ENCODE measurements around the gene IPO13.

Gene IPO13

DNA sequence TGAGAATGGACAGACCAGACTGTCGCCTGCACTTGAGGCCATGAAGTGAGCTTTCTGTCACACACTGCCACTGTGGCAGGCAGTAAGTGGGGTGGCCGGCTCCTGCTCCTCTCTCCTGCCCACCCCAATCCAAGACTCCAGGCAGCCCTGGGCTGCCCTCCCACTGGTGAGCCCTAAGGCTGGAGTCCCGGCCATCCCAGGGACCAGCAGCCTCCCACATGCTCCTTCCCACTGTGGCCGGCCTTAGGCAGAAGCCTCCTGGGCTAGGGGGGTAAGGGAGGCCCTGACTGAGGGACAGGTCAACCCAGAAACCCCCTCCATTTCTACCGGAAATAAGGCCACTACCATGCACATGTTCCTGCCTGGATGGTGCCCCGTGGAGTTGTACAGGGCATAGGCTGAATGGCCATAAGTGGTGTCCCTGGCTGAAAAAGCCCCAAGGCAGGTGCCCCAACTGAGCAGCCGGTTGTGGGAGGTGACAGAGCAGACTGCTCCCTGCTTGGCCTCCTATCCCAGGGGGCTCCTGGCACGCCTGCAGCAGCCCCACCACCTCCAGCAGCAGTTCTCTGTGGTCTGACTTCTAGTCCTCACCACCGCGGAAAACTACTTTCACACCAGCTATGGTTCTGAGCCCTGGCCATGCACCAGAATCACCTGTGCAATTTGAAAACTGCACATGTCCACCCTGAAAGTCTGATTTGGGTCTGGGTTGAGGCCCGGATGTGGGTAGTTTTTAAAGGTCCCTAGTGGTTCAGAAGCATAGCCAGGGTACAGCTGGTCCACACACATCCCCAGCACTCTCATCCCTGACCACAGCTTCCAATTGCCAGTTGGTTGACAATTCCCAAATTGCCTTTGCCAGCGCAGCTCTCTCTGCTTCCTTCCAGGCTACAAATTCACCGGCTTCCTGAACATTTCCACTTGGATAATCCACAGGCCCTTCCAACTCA is 14.8 kb upstream of the IPO13 start:
- DNase-seq = no peak

- peak; percentile 62 for DNase-seq
Observed at GRCh38 chr1:43932786-43933385, 13.9 kb upstream of the IPO13 start.

GRCh38 chr1:43933386-43934100 is 13.2 kb upstream of the IPO13 start, which contains the start of gene ARTN:
ARTN (plus strand) TSS chr1:43933801; CDS start chr1:43935657, 1,856 bp downstream.
- peak; percentile 62 for DNase-seq

DNA sequence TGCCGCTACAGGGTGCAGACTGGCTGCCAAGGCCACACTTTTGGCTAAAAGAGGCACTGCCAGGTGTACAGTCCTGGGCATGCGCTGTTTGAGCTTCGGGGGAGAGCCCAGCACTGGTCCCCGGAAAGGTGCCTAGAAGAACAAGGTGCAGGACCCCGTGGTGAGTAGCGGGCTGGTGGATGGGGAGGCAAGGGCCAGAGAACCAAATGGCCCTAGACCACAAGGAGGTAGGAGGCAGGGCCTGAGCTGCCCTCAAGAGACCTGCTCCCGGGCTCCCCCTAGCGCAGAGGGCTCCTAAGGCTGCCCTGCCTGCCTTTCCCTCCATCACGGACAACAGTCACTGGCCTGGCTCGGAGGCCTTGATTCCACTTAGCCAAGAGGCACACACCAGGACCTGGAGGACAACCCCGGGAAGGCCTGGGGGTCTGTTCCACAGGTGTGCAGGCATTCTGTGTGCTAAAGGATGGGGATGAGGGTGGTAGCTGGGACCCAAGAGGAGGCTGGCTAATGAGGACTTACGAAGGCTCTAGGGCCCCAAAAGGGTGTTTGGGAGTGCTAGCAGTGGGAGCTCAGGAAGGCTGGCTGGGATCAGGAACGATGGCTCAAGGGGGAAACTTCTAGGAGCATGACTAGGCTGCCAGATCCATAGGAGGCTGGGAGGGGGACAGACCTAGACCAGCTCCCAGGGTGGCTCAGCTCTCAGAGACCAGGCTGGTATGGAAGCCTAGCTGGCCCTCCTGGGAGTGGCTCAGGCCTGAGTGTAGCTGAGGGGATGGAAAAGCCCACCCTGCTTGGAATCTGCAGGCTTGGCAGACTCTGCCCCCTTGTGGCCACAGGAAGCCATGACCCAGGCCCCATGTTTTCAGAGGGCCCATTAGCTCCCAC is 12.4 kb upstream of the IPO13 start:
- peak; percentile 79 for DNase-seq

DNA sequence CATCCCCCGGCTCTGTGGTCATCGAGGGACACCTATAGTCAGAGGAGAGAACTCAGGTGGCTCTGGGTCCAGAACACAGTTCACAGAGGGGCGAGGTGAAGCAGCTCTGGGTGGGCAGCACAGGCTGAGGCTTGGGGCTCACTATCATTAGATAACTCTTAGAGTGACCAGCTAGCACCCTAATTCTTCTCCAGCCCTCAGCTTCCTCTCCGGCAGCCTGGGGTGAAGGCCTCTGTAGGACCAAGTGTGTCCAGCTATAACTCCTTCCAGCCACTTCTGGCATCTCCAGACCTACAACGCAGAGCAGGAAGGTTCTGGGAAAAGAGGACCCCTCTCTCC is 11.8 kb upstream of the IPO13 start:
- no peak for DNase-seq

DNA sequence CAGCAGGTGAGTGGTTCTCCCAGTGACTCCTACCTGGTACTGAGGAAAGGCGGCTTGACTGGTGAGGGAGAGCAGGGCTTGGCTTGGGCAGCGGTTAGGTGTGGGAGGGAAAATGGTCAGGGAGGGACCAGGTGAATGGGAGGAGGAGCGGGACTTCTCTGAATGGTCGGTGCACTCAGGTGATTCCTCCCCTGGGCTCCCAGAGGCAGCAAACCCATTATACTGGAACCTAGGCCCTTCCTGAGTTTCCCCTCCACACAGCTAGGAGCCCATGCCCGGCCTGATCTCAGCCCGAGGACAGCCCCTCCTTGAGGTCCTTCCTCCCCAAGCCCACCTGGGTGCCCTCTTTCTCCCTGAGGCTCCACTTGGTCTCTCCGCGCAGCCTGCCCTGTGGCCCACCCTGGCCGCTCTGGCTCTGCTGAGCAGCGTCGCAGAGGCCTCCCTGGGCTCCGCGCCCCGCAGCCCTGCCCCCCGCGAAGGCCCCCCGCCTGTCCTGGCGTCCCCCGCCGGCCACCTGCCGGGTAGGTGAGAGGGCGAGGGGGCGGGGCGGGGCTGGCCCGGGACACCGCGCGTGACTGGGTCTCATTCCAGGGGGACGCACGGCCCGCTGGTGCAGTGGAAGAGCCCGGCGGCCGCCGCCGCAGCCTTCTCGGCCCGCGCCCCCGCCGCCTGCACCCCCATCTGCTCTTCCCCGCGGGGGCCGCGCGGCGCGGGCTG is 10.9 kb upstream of the IPO13 start:
- no peak for DNase-seq

DNA sequence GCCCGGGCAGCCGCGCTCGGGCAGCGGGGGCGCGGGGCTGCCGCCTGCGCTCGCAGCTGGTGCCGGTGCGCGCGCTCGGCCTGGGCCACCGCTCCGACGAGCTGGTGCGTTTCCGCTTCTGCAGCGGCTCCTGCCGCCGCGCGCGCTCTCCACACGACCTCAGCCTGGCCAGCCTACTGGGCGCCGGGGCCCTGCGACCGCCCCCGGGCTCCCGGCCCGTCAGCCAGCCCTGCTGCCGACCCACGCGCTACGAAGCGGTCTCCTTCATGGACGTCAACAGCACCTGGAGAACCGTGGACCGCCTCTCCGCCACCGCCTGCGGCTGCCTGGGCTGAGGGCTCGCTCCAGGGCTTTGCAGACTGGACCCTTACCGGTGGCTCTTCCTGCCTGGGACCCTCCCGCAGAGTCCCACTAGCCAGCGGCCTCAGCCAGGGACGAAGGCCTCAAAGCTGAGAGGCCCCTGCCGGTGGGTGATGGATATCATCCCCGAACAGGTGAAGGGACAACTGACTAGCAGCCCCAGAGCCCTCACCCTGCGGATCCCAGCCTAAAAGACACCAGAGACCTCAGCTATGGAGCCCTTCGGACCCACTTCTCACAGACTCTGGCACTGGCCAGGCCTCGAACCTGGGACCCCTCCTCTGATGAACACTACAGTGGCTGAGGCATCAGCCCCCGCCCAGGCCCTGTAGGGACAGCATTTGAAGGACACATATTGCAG is 10.2 kb upstream of the IPO13 start:
- DNase-seq = peak; percentile 36

- DNase-seq = no peak
Observed at GRCh38 chr1:43937179-43937865, 9.4 kb upstream of the IPO13 start.

DNA sequence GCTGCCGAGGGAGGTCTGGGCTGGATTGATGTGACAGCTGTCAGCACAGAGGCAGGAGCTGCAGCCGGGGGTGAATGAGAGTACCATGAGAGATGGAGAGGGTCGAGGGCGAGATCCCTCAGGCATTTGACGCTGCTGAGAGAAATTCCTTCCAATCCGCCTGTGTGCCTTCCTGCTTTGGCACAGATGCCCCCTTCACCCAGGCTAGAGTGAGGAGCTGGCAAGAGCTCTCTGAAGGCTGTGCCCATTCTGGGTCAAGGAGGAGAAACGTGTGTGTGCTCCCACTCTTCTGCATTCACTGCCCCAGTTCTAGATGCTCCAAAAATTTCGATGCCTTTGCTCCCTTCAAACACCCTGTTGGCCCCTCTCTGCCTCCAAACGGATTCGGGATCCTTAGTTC is 8.4 kb upstream of the IPO13 start:
- DNase-seq = no peak

DNA sequence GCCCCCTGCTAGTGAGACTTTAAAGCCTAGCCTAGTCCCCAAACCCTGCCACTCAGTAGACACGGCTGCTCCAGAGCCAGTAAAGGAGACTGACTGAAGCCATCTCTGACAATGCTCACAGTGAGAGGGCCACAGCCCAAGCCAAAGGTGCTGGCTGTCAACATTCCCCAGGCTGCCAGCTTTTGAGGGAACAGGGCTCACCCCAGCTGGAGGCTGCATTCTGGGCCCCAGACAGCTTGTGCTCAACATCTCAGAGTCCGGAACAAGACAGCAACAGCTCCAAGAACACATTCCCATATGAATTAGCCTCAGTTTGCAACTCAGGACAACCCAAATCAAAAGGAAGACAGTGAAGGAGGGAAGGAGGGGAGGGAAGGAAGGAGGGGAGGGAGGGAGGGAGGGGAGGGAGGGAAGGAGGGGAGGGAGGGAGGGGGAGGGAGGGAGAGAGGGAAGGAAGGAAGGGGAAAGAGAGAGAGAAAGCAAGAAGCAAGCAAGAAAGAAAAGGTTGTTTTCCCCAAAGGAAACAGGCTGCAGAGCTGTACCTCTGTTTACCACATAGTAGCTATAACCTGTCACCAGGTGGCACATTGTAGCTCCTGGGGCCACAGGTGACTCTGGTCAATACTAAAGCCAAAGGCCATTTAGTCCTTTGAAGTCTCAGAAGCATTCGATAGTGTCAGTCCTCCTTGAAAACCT is 7.7 kb upstream of the IPO13 start:
- no peak for DNase-seq

DNA sequence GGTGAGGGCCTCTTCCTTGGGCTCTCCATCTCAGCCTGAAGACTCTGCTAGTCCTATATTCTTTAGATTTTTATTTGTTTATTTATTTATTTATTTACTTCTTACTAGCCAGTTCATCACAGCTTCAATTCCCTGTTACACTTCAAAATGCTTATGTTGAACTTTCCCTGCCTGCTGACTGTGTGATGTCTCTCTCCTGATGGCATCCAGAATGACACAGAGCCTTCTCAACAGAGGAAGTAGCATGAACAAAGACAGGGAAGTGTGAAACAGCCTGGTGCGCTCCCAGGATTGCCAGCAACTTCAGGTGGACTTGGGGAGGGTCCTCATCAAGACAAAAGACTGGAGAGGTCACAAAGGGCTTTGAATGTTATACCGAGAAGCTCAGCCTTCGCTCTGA is 4.3 kb upstream of the IPO13 start:
- no peak for DNase-seq

GRCh38 chr1:43944860-43945259 is 1.9 kb upstream of the IPO13 start:
- no peak for DNase-seq

DNA sequence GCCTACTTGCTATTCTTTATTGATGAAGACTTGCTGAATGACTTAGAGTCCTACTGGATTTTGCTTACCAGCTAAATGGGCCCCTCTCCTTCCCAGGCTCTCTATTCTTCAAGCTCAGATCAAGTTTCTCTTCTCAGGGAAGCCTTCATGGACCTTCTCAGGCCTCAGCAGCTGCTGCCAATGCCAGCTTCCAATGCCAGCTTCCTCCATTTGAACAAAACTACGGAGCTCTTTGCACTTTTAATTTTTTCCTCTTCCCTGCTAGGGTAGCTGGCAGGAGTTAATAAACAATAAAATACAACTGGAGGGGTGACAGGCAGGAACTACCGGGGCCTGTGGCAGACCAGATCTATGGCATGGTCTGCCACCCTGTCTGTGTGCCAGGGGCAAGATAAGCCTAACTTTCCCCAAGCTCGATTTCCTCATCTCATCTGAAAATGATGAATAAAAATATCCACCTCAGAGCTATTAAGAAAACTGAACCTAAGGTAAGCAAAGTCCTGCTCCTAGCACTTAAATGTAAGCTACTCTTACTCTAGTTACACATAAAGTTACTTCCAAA is 995 bp upstream of the IPO13 start:
- peak; percentile 53 for DNase-seq

DNA sequence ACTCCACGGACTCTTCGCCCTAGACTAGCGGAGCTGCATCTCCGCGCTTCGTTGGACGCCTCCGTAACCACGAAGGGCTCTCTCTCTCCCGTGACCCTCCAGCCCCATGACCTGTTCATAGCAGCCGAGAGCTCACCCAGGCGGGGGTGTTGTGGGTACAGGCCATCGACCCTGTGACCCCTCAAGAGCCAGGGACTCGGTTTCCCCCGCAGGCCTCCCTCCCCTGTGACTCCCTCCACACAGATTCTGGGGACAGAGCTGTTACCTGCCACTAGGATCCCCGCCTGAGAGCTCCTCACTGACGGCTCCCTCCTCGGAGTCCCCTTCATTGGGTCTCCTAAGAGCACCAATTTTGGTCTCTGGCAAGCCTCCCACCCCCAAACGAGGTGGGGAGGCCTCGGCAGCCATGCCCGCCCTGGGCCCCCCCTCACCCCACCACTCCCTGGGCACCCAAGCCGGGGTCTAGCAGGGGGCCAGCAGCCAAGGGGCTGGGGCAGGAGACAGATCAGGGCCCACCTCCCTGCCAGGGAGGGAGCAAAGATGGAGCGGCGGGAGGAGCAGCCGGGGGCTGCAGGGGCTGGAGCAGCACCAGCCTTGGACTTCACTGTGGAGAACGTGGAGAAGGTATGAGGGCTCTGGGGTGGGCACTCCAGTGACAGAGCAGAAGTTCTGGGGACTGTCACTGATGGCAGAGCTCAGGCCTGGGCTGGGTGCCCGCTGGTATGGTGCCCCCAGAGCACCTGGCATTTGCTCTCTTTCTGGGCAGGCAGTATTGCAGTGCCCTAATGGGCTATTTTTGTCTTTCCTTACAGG is 517 bp downstream of the IPO13 start:
- no peak for DNase-seq

- DNase-seq = no peak
Observed at GRCh38 chr1:43947874-43948437, 1.2 kb downstream of the IPO13 start.

DNA sequence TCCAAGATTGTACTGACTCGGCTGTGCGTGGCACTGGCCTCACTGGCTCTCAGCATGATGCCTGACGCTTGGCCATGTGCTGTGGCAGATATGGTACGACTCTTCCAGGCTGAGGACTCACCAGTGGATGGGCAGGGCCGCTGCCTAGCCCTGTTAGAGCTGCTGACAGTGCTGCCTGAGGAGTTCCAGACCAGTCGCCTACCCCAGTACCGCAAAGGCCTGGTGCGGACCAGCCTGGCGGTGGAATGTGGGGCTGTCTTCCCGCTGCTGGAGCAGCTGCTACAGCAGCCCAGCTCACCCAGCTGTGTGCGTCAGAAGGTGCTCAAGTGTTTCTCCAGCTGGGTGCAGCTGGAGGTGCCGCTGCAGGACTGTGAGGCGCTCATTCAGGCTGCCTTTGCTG is 2.9 kb downstream of the IPO13 start:
- DNase-seq = no peak

GRCh38 chr1:43951021-43951985 is 4.6 kb downstream of the IPO13 start:
- no peak for DNase-seq

Data from NCI-H1092 treated with DMSO at 0.1 percent for 48 hours (cell line).